ENCODE results near the gene CD3G.

CD3G gene

DNA sequence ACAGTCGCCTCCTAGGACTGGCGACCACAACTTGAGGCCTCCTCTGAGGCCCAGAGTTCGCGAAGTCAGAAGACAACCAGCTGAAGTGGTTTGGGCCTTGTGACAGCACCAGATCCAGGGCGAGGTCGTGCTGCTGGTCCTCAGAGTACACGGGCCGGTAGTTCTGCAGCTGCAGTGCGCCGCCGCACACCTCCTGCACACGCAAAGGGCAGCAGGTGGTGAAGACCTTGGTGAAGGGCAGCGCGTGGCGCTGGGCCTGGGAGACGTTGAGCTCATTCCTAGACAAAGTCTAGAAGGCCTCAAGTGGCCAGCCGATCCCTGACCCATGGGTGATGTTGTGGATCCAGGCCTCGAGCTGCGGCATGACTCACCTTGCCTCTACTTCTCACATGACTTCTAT is 21.4 kb upstream of the CD3G start:
- TF ChIP-seq, protein P1, sequence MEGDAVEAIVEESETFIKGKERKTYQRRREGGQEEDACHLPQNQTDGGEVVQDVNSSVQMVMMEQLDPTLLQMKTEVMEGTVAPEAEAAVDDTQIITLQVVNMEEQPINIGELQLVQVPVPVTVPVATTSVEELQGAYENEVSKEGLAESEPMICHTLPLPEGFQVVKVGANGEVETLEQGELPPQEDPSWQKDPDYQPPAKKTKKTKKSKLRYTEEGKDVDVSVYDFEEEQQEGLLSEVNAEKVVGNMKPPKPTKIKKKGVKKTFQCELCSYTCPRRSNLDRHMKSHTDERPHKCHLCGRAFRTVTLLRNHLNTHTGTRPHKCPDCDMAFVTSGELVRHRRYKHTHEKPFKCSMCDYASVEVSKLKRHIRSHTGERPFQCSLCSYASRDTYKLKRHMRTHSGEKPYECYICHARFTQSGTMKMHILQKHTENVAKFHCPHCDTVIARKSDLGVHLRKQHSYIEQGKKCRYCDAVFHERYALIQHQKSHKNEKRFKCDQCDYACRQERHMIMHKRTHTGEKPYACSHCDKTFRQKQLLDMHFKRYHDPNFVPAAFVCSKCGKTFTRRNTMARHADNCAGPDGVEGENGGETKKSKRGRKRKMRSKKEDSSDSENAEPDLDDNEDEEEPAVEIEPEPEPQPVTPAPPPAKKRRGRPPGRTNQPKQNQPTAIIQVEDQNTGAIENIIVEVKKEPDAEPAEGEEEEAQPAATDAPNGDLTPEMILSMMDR (conservative IDR thresholded peaks at IDR 0.05; ENCODE audit: low read depth, low read length) = no peak
- H3K4me3 ChIP-seq (ENCODE audit: low read length) = no peak overlapping the region
- no peak for DNase-seq (ENCODE audit: low read depth)

DNA sequence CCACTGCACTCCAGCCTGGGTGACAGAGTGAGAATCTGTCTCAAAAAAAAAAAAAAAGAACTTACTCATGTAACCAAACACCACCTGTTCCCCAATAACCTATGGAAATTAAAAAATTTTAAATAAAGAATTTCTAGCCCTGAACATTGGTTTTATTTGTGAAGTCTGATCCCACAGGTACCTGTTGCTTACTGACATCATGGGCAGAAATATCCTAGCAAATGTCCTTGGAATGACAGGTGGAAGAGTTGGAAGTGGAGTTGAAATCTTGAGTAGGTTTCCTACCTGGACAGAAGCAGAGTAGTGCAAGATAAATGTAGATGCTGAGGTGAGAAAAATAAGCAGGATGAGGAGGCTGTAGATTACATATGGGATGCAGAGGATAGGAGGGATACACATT is 18.9 kb upstream of the CD3G start:
- no peak for DNase-seq (ENCODE audit: low read depth)
- TF ChIP-seq, protein P1 (conservative IDR thresholded peaks at IDR 0.05; ENCODE audit: low read depth, low read length) = no peak
- no peak overlapping the region for H3K4me3 ChIP-seq (ENCODE audit: low read length)

DNA sequence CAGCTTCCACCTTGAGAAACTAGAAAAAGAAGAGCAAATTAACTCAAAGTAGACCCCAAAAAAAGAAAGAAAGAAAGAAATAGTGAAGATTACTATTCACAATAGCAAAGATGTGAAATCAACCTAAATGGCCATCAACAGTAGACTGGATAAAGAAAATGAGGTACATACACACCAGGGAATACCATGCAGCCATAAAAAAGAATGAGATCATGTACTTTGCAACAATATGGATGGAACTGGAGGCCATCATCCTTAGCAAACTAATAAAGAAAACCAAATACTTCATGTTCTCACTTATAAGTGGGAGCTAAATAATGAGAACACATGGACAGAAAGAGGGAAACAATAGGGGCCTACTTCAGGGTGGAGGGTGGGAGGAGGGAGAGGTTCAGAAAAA is 15.4 kb upstream of the CD3G start:
- H3K4me3 ChIP-seq (ENCODE audit: low read length) = no peak overlapping the region
- no peak for DNase-seq (ENCODE audit: low read depth)
- TF ChIP-seq, protein P1 (conservative IDR thresholded peaks at IDR 0.05; ENCODE audit: low read depth, low read length) = no peak

DNA sequence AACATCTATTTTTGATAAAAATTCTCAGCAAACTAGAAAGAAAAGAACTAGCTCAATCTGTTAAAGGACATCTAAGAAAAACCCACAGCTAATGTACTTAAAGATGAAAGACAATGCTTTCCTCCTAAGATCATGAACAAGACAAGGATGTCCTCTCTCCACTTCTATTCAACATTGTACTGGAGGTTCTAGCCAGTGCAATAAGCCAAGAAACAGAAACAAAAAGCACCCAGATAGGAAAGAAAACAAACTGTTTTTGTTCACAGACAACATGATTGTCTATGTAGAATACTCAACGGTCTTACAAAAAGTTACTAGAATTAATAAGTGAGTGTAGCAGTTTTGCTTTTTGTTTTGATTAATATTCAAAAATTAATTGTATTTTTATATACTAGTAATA is 9.4 kb upstream of the CD3G start:
- TF ChIP-seq, protein P1 (conservative IDR thresholded peaks at IDR 0.05; ENCODE audit: low read depth, low read length) = no peak
- no peak overlapping the region for H3K4me3 ChIP-seq (ENCODE audit: low read length)
- DNase-seq (ENCODE audit: low read depth) = no peak

DNA sequence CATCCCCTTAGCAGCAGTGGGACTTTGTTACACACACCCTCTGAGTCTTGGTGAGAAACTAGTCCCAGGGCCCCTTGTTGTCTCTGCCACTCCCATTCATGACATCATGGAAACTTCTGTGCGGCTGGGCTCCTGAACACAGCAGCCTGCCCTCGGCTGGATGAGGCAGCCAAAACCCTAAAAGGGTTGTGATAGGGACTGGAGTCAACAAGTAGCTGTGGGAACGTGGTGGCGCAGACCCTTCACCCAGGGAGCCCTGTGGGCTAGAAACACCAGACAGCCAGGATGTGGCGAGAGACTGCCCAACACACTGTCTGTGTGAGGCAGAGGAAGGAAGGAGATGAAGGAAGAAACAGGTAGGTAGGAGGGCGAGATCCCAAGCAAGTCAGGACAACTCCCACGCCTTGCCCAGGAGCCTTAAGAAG is 5.5 kb upstream of the CD3G start:
- H3K4me3 ChIP-seq (ENCODE audit: low read length) = no peak overlapping the region
- DNase-seq (ENCODE audit: low read depth) = no peak
- TF ChIP-seq, protein P1 (conservative IDR thresholded peaks at IDR 0.05; ENCODE audit: low read depth, low read length) = no peak

DNA sequence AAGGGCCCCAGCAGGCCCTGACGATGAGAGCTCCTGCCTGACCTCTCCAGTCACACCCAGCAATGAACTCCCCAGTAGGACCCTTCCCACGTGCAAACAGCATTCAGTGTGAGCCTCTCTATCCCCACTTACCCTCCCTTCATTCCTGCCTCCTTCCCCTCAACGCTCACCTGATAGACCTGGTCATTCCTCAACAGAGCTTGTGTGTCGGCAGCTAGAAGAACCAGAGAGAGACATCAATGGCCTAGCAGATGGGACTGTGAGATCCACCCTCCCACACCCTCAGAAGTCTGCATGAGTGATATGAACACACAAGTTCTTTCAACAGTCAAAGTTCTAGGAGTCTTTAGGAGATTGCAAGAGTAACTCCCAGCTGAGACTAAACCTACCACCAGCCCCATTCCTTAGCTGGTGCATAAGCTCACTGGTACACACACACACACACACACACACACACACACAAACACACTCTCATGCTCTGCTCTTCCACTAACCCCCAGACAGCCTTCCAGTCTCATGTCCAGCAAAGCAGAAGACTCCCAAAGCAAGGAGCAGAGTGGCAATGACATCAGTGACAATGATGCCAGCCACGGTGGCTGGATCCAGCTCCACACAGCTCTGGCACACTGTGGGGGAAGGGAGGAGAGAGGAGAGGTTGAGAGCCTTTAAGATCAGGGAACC is 4.7 kb upstream of the CD3G start:
- no peak overlapping the region for H3K4me3 ChIP-seq (ENCODE audit: low read length)
- TF ChIP-seq, protein P1 (conservative IDR thresholded peaks at IDR 0.05; ENCODE audit: low read depth, low read length) = no peak
- DNase-seq (ENCODE audit: low read depth) = no peak

DNA sequence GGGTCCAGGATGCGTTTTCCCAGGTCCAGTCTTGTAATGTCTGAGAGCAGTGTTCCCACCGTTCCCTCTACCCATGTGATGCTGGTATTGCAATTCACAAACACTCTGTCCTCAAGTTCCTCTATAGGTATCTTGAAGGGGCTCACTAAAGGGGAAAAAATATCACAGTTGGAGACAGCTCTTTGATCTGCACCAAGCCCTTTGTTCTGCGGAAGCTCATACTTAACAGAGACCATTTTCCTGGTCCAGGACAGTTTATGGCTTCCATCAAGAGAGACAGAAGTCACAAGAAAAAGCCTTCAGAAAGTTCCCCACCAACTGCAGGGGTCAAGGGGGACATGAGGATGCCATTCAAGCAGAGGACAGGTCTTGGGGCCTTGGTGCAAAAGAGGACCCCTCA is 3.7 kb upstream of the CD3G start:
- DNase-seq (ENCODE audit: low read depth) = no peak
- H3K4me3 ChIP-seq (ENCODE audit: low read length) = no peak overlapping the region
- TF ChIP-seq, protein P1 (conservative IDR thresholded peaks at IDR 0.05; ENCODE audit: low read depth, low read length) = no peak

Data from retinal pigment epithelial cell (primary cell).